Stimulated activated CD4-positive, alpha-beta T cell treated with anti-CD3 and anti-CD28 coated beads, Interleukin-4, amount 100 ng/mL, for 48 hours (primary cell): ENCODE results near the gene TAS2R8.
"Not testable (repeated sequence)": the region's sequence is repeated elsewhere in the genome, so short reads cannot be mapped to it uniquely, and the experiment has no call there.

Experiments used
- DNase-seq, 2 donors: peaks; one replicate each; pipeline ENCODE4 v3.0.0-alpha.2; 2020; ENCODE audit warnings: low read depth in 2 of 2

TAS2R8 gene

DNA sequence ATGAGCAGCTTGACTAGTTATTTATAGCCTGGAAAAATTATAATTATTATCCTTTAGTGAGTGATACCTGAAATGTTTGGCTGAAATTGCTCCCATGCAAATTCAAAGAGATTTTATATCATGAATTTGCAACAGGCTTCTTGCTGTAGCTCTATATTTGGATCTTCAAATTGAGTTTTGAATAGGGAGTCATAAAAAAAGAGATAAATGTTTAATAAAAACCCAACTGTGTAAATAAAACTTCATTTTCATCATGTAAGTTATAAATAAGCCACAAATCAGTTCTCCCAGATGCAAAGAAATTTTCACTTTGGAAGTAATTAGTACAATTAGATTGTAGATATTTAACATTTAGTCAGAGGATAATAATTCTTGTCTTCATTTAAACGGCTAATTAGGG is at the start of gene TAS2R8:
Gene TAS2R8 (minus strand): TSS at position 101 of the 400 bp plus-strand sequence. CDS start 306 bp downstream, outside the sequence.
- DNase-seq: no peak

GRCh38 chr12:10855807-10856206 is 48.7 kb upstream of the TAS2R8 start:
- no peak for DNase-seq

DNA sequence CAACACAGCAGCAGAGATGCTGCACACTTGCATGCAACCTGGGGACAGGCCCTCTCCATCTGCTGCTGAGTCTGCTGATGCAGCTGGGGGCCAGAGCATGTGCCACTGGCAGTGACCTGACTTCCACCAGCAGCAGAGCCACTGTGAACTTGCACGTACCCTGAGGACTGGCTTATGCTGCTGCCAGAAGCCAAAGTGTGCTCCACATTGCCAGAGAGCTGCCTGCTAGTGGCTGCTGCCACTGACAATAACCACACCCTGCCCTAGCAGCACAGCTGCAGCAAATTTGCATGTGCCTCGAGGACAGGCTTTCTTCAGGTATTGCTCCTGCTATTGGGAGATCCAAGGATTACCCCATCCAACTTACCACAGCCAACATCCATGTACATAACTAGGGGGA is 46.7 kb upstream of the TAS2R8 start:
- DNase-seq: no peak

DNA sequence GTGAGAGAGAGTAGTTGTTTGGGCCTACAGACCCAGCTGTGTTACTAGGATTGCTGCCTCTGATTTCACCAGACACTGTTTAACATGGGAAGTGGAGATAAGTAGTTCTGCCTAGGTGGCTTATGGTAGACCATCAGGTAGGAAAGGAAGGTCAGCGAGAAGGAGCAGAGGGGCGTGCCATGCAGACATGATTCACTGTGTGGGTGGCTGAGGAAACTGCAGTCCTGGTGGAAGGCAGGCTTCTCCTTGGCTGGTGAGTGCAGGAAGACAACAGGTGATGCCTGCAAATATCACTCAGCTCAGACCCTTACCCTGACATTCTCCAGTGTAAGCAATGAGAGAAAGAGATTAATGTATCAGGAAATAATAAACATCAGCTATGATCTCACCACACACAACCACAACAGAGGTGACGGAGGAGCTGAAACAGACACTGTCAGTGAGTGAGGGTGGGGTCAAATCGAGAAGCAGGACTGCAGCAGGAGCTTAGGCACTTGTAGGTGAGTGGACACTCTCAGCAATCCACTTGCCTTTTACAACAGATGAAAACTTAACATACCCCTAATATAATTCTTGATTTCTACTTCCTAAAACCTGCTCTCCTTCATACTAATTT is 44.3 kb upstream of the TAS2R8 start:
- no peak for DNase-seq

GRCh38 chr12:10849425-10849878 is 42.4 kb upstream of the TAS2R8 start, which contains the start of gene PRR4:
Gene PRR4 (minus strand): TSS chr12:10849475. CDS start chr12:10849437, 38 bp downstream.
- no peak for DNase-seq

DNA sequence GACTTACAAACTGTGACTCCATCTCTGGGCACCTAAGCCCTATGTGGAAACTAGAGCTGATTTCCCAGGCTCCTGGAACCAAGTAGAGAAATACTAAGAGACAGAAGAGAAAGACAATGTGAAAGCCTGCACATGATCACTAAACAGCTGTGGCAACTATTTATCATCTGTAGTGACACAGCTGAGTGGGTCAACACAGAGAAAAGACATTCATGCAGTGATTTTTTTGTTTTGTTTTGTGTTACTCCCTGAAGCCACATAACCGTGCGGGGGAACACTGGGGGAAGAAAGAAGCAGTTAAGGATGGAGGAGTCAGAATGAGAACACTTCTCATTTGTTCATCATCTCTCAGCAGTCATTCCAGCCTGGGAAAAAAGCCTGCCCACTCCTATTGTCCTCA is 40.7 kb upstream of the TAS2R8 start:
- no peak for DNase-seq

DNA sequence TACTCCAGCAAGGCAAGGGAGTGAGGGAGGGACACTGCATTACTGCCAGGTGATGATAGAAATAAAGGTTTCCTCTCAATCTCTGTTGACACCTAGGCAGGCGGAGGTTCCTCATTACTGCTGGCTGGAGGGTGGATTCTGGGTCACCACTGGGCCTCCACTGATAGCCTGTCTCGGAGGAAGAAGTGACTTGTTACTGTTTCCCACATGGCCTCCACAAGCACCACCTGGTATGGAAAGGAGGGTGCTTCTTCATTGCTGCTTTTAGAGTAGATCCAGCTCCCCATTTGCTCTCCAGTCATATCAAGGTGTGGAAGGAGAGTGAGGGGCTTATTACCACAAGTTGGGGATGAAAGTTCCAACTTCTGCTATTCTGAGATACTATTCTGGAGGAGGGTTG is 35.8 kb upstream of the TAS2R8 start:
- DNase-seq: no peak

- no peak for DNase-seq
Observed at GRCh38 chr12:10838461-10838860, 31.4 kb upstream of the TAS2R8 start.

DNA sequence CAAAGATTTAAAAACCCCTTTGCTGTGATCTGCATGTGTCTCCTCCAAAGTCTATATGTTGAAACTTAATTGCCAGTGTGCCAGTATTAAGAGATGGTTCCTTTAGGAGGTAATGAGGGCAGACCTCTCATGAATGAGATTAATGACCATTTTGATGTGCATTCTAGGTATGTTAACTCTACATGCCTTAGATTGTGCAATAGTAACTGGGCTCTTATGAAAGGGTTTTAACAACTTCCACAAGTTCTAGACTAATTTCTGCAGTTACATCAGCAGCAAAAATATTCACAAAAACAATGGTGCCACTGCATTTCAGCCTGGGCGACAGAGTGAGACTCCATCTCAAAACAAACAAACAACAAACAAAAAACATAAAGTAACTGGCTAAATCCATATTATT is 22.9 kb upstream of the TAS2R8 start:
- no peak for DNase-seq

DNA sequence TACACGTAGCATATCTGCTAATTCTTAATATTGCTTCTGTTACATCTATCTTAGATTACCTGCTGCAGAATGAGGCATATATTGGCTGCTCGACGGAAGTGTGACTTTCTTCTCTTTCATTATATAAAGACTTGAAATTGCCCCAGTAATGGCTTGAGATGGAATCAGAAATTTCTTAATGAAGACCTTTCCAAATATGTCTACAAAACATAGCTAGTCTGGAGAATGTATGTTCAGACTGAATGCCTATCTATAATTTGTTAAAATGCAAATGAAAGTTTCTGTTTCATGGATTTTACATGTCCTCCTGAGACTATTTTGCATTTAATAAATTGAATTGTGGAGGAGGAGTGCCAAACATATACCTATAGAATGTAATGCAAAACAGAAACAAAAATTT is 19.2 kb upstream of the TAS2R8 start, which contains the start of gene TAS2R10:
Gene TAS2R10 (minus strand): TSS at position 101 of the 400 bp plus-strand sequence. CDS start 89 bp downstream, at position 12.
- no peak for DNase-seq

DNA sequence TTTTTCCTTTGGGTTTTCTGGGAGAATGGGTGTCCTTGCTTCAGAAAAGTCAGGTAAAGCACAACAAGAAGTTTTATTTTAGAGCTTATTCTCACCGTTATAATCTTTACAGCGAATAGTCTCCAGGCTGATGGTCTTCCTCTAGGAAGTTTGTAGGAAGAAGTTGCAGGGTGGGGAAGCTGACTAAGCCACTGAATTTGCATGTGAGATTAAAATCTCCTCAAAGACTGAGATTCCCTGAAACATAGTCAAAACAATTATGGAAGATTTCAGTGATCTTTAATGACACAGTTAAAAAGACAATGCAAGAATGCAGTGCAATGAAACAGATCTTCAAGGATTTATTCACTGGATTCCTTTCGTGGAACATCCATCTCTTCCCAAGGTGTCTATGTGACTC is 17.9 kb upstream of the TAS2R8 start:
- no peak for DNase-seq

- no peak for DNase-seq
Observed at GRCh38 chr12:10811883-10812536, 4.9 kb upstream of the TAS2R8 start.

- no peak for DNase-seq
Observed at GRCh38 chr12:10810068-10810467, 3.0 kb upstream of the TAS2R8 start, which contains the start of gene TAS2R9. Gene TAS2R9 (minus strand): TSS chr12:10810168. CDS start chr12:10810075, 93 bp downstream.

- DNase-seq: no peak
Observed at GRCh38 chr12:10802587-10802986, 4.5 kb downstream of the TAS2R8 start, which contains the start of gene TAS2R7. Gene TAS2R7 (minus strand): TSS chr12:10802627. CDS start chr12:10802570, 57 bp downstream.

DNA sequence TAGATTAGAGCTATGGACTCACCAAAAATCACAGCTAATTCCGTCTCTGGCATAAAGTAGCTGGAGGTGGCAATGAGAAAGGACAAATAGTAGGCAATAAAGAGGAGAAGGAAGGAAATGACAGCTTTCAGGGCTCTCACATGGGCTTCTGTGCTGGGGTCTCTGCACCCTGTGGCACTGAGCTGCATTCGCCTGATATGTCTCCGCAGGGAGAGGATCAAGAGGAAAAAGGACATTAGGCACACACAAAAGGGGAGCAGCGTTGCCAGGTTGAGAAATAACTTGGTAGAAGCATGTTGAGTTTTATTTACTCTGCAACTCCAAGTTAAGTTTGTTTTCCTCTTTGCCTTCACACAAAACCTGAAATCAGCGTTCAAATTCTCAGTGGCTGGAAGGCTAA is 5.3 kb downstream of the TAS2R8 start:
- no peak for DNase-seq

- DNase-seq: no peak
Observed at GRCh38 chr12:10794222-10794621, 12.9 kb downstream of the TAS2R8 start.

DNA sequence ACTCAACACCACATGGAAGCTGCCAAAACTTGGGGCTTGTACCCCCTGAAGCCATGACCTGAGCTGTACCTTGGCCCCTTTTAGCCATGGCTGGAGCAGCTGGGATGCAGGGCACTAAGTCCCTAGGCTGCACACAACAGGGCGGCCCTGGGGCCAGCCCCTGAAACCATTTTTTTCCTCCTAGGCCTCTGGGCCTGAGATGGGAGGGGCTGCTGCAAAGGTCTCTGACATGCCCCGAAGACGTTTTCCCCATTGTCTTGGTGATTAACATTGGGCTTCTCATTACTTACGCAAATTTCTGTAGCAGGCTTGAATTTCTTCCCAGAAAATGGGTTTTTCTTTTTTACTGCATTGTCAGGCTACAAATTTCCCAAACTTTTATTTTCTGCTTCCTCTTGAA is 15.3 kb downstream of the TAS2R8 start:
- DNase-seq: not testable (repeated sequence)

DNA sequence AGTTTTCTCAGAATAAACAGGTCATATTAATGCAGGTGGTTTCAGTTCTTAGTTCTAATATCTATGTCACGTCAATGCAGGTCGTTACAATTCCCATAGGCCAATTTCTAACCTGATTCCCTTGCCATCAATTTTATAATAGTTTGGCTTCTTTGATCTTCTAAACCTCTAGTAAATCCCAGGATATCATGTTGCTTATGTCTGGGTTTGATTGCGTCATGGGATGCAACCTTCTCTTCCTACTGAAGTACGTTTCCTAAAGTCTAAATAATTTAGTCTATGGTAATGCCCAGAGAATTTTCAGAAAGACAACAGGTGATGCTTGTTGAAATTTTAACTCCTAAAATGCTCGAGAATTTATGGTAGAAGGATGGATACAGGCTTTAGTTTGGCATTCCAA is 23.8 kb downstream of the TAS2R8 start:
- no peak for DNase-seq

GRCh38 chr12:10779103-10779502 is 28.0 kb downstream of the TAS2R8 start:
- no peak for DNase-seq

DNA sequence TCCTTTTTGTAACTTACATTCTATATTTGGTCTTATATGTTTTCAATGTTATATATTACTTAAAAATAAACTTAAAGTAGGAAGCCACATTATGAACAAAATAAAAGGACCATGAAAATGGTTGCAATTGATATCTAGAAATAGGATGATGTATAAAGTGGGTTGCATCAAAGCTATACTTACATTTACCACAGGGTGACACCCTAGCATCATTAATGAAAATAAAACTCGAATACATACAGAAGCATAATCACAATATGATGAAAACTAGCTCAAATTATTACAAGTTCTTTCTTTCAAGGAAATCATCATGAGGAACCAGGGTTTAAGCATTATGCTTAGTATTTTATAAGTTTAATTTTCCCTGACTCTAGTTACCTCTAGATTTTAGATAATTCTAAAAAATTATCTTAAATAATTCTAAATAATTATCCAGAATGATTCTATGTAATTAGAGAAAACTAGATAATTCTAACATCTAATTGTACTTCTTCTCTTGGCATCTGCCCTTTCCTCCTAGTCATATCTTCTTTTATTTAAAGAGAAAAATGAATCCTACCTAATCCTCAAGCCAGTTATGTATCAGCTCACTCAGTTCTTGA is 35.9 kb downstream of the TAS2R8 start:
- no peak for DNase-seq

- DNase-seq: no peak
Observed at GRCh38 chr12:10759657-10760056, 47.4 kb downstream of the TAS2R8 start.

- DNase-seq: no peak
Observed at GRCh38 chr12:10756194-10756593, 50.9 kb downstream of the TAS2R8 start.
